ENCODE data around the gene CHID1.

The CHID1 gene

GRCh38 chr11:865462-866430 is 44.9 kb downstream of the CHID1 start:
- no peak for DNase-seq (ENCODE audit: low read depth in 3 of 3)

GRCh38 chr11:864898-865297 is 45.7 kb downstream of the CHID1 start:
- DNase-seq (ENCODE audit: low read depth in 3 of 3), result no peak

- DNase-seq (ENCODE audit: low read depth in 3 of 3), result no peak
Measured at GRCh38 chr11:863910-864827, 46.4 kb downstream of the CHID1 start.

- DNase-seq (ENCODE audit: low read depth in 3 of 3), result no peak
Measured at GRCh38 chr11:863023-863909, 47.3 kb downstream of the CHID1 start.

GRCh38 chr11:862696-863022 is 48.0 kb downstream of the CHID1 start:
- no peak for DNase-seq (ENCODE audit: low read depth in 3 of 3)

GRCh38 chr11:862081-862661 is 48.4 kb downstream of the CHID1 start:
- no peak for DNase-seq (ENCODE audit: low read depth in 3 of 3)

GRCh38 chr11:861105-861479 is 49.5 kb downstream of the CHID1 start:
- DNase-seq (ENCODE audit: low read depth in 3 of 3), result no peak

- DNase-seq (ENCODE audit: low read depth in 3 of 3), result no peak
Measured at GRCh38 chr11:860234-861104, 50.1 kb downstream of the CHID1 start.

GRCh38 chr11:859394-860131 is 51.0 kb downstream of the CHID1 start:
- DNase-seq (ENCODE audit: low read depth in 3 of 3), result no peak

- no peak for DNase-seq (ENCODE audit: low read depth in 3 of 3)
Measured at GRCh38 chr11:858762-859339, 51.8 kb downstream of the CHID1 start.

- no peak for DNase-seq (ENCODE audit: low read depth in 3 of 3)
Measured at GRCh38 chr11:858053-858761, 52.4 kb downstream of the CHID1 start.

GRCh38 chr11:856397-856796 is 54.2 kb downstream of the CHID1 start:
- DNase-seq (ENCODE audit: low read depth in 3 of 3), result no peak

GRCh38 chr11:855796-856195 is 54.8 kb downstream of the CHID1 start:
- DNase-seq (ENCODE audit: low read depth in 3 of 3), result no peak

- no peak for DNase-seq (ENCODE audit: low read depth in 3 of 3)
Measured at GRCh38 chr11:855330-855674, 55.3 kb downstream of the CHID1 start.

GRCh38 chr11:854601-855329 is 55.8 kb downstream of the CHID1 start:
- DNase-seq (ENCODE audit: low read depth in 3 of 3), result no peak

- DNase-seq (ENCODE audit: low read depth in 3 of 3), result no peak
Measured at GRCh38 chr11:853682-854448, 56.7 kb downstream of the CHID1 start.

- no peak for DNase-seq (ENCODE audit: low read depth in 3 of 3)
Measured at GRCh38 chr11:852762-853161, 57.8 kb downstream of the CHID1 start.
